Measurements from ENCODE around the gene SPAG9. TPM values are rescaled to one million over a fixed set of nuclear protein-coding genes. Genes with fewer than 3 reads are reported as not detected.

The SPAG9 gene
- total and polyA plus RNA-seq, 2 of the 8 experiments (the other 6 are each of a cell fraction or from before 2014, with no cell fraction given): 9.8 to 63.8 TPM

- no peak for TF ChIP-seq BRCA1 (IDR thresholded peaks at IDR 0.05; ENCODE audit: low read depth, low read length)
- no peak for TF ChIP-seq SAP30 (IDR thresholded peaks at IDR 0.05; ENCODE audit: insufficient read depth, insufficient replicate concordance, low read length)
- no peak for TF ChIP-seq SP2 (IDR thresholded peaks at IDR 0.05; ENCODE audit: low read length)
- no peak for TF ChIP-seq EP300 (IDR thresholded peaks at IDR 0.05; ENCODE audit: borderline replicate concordance in 1 of 2, low read depth in 2 of 2, low read length in 2 of 2)
- TF ChIP-seq RFX5 (IDR thresholded peaks at IDR 0.05; ENCODE audit: borderline replicate concordance, low read depth, low read length): no peak
- Histone ChIP-seq H2BK12ac (ENCODE audit: low read depth, low read length) (no peak overlapping the region), H4K8ac (ENCODE audit: extremely low read depth, insufficient read depth, low read length) (no peak overlapping the region), H2BK120ac (replicated peaks; ENCODE audit: low read depth, low read length) (no peak overlapping the region), H4K91ac (replicated peaks; ENCODE audit: insufficient read length, low read length) (no peak overlapping the region), H2BK20ac (ENCODE audit: low read length) (no peak overlapping the region), H3K79me2 (ENCODE audit: control insufficient read depth in 1 of 2, insufficient read depth in 2 of 2, low read length in 2 of 2) (no peaks in the 10 kb centered on the region), H3K27ac (ENCODE audit: low read depth, low read length) (no peak overlapping the region), H3K9me3 (ENCODE audit: insufficient read depth in 2 of 2, low read depth in 1 of 2, low read length in 1 of 2) (no peaks in the 10 kb centered on the region), H3K4ac (replicated peaks; ENCODE audit: insufficient read length, low read depth, low read length) (no peak overlapping the region), H2AK5ac (ENCODE audit: low read depth, low read length) (no peak overlapping the region), H3K9ac (replicated peaks in 1 of 4; ENCODE audit: extremely low read depth in 1 of 4, low read depth in 3 of 4, low read length in 3 of 4) (no peak overlapping the region), H2AFZ (ENCODE audit: low read length) (no peak overlapping the region), H3K18ac (ENCODE audit: extremely low read depth, low read length) (no peak overlapping the region), H3K56ac (replicated peaks; ENCODE audit: insufficient read length, low read depth, low read length) (no peak overlapping the region), H3K23ac (ENCODE audit: insufficient read length) (no peak overlapping the region), H3K14ac (ENCODE audit: insufficient read length) (no peak overlapping the region), H3K4me2 (ENCODE audit: insufficient read depth in 1 of 2, low read depth in 2 of 2, low read length in 2 of 2) (no peak overlapping the region), H3K27me3 (replicated peaks in 1 of 4; ENCODE audit: control insufficient read depth in 3 of 4, extremely low read depth in 1 of 4, insufficient read depth in 3 of 4, low read length in 3 of 4) (no peaks in the 10 kb centered on the region), H3K79me1 (ENCODE audit: low read depth, low read length) (no peaks in the 10 kb centered on the region), H3K4me3 (ENCODE audit: extremely low read depth in 1 of 4, insufficient read depth in 2 of 4, low read depth in 3 of 4, low read length in 4 of 4) (no peak overlapping the region), H3K23me2 (ENCODE audit: low read depth, low read length) (no peaks in the 10 kb centered on the region), H3K36me3 (ENCODE audit: control insufficient read depth in 2 of 4, insufficient read depth in 4 of 4, low read length in 3 of 4) (peaks cover 11 to 56% (median 28%) of the 10 kb centered on the region in 4 experiments; a peak in 7 of 8 replicates), H4K20me1 (replicated peaks in 1 of 2; ENCODE audit: control insufficient read depth in 1 of 2, insufficient read depth in 2 of 2, low read length in 2 of 2) (no peaks in the 10 kb centered on the region), H2BK15ac (ENCODE audit: low read length) (no peak overlapping the region), H3K4me1 (replicated peaks in 1 of 4; ENCODE audit: control insufficient read depth in 3 of 4, insufficient read depth in 4 of 4, low read length in 3 of 4) (no peaks in the 10 kb centered on the region), H4K5ac (ENCODE audit: insufficient read length, low read depth, low read length) (no peak overlapping the region), H2BK5ac (ENCODE audit: low read depth, low read length) (no peak overlapping the region)
- WGBS, 2 experiments (ENCODE audit: extremely low coverage in 1 of 2, insufficient coverage in 1 of 2, insufficient read length in 1 of 2, insufficient replicate concordance in 2 of 2, low coverage in 1 of 2, low lambda C conversion rate in 2 of 2, missing lambda C conversion rate in 1 of 2): 88% methylated on average over 1 of the region's 1 CpG; no CpG with 5 or more reads in 1 of the 2 experiments
- no peak for DNase-seq (ENCODE audit: low read depth in 1 of 2, low spot score in 2 of 2)
- ChIA-PET CTCF (ENCODE audit: partially characterized antibody) (interaction anchor here (0.6 kb wide), 1 partner anchor 31 kb away, joined by 6 read pairs; no protein-coding TSS in a partner anchor), POLR2A (ENCODE audit: partially characterized antibody) (no interaction called here)
- no peak for FAIRE-seq
These were observed 133.5 kb downstream of the SPAG9 start for GRCh38 chr17:50986989-50987660.

Measured in H1 (cell line).